CD4-positive, alpha-beta T cell treated with Interleukin-4 for 4 hours (primary cell): ENCODE measurements around the gene SAE1.
A peak's percentile ranks its signal among the peaks of the same experiment; 100 is the strongest.

Experiments
- DNase-seq: peaks from one replicate; pipeline ENCODE4 v3.0.0-alpha.2; 2020

Gene SAE1

DNA sequence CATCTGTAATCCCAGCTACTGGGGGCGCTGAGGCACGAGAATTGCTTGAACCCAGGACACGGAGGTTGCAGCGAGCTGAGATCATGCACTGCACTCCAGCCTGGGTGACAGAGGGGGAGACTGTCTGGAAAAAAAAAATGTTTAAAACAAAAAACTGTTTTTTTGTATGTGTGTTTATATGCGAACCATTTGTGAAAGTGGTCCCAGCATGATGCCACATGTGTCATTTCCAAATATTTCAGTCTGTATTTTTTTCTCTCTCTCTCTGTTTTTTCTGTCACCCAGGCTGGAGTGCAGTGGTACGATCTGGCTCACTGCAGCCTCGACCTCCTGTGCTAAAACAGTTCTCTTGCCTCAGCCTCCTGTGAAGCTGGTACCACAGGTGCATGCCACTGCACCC, 37.4 kb downstream of the SAE1 start:
- DNase-seq = no peak

DNA sequence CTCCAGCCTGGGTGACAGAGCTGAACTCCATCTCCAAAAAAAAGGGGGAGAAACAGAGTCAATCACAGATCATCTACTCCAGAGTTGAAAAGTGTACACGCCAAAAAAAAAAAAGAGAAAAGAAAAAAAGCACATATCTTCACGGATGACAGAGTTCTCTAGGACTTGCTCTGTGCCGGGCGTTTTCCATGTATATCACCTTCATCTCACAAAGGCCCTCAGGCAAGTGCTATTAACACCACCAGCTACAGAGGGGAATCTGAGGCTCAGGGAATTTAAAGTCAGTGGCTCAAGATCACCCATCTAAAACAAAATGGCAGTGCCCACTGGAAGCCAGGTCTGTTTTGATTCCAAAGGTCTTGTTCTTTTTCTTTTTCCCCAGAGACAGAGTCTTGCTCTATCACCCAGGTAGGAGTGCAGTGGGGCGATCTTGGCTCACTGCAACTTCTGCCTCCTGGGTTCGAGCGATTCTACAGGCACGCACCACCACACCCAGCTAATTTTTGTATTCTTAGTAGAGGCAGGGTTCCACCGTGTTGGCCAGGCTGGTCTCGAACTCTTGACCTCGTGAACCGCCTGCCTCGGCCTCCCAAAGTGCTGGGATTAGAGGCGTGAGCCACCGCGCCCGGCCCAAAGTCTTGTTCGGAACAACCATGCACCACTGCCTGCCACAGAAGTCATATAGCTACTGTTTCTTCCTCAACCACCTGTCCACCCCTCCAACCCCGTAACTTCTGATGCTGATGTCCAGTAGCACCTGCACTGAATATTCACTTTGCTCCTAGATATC, 42.2 kb downstream of the SAE1 start:
- DNase-seq = no peak

- no peak for DNase-seq
These were observed 45.5 kb downstream of the SAE1 start for GRCh38 chr19:47176071-47176626.

DNA sequence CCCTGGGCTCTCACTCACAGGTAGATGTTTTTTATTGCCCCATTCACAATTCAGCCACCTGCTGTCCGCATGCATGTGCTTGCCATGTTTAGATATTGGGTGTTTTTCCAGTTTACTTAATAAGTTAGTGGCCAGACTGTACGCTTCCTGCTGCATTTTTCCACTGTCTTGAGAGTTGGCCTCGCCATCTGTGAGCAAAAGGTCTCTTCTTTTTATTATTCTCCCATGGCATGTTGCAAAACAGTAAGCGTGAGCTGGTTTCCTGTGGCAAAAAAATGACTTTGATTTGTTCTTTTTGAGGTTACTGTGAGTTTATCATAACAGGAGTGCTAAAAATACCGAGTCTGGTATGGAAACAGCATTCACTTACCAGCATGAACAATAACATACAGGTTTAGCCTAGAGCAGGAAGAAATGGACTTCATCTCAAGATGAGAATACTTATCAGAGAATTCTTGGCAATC, 46.0 kb downstream of the SAE1 start:
- DNase-seq = peak; percentile 83

GRCh38 chr19:47179653-47180310, 49.1 kb downstream of the SAE1 start:
- DNase-seq = no peak

DNA sequence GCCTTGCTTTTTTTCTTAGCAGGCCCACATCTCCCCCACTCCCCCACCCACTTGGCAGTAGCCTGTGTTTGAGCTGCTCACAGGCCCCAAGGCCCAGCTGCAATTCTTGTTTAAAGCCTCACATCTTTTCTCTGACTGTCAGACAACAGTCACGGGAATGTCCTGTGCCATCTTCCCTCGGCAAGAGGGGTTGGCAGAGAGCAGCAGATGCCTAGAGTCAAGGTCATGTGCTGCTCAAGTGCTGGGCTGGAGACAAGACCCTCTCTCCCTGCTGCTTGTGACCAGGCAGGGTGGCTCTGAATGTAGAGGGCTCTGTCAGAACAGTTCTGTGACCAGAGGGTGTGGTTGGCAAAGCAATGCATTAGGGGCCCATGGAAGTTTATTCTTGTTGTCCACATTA, 53.0 kb downstream of the SAE1 start:
- no peak for DNase-seq

DNA sequence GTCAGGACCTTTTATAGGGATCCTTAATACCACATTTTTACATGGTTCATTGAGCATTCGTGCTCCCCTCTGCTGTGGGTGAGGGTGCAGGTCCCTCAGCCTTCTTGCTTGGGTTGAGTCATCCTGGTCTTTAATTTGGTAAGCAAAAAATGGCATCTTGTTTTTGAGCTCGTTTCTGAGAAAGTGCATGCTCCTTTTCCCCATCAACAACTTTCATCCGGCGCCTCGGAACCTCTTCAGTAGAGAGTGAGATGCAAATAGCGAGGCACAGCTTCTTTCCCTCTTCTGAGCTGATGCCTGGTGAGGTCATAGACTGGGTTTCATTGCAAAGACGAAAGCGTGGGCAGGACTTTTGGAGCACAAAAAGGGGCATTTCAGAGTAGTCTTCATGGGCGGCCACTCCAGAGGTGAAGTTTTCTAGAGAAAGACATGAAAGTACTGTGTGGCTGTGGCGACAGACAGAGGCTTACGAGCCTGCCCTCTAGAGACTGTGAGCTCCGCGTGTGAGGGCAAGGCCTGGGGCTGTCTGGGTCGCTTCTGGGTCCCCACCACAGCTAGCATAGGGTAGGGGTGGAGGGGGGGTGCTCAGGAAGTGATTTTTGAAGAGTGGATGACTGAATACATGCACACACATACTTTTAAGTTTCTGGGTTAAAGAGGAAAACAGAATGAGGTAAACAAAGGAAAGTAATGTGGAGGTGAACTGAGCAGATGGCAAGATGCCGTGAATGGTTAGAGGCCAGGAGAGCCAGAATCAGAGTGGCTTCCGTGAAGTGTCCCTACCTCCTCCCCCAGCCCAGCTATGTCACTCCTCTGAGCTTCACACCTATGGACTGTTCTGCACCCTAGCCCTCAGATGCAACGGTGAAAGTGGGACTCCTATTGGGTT, 56.1 kb downstream of the SAE1 start:
- peak; percentile 96 for DNase-seq

DNA sequence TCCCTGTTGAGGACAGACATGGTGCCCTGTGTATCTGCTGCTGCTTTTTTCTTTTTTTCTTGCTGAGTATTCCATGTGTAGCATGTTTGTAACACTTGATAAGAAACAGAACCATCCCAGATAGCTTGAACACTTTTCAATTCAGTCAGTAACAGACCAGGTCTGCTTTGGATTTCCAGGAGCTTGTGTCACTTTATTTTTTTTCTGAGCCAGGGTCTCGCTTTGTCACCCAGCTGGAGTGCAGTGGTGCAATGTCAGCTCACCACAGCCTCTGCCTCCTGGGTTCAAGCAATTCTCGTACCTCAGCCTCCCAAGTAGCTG, 56.7 kb downstream of the SAE1 start:
- DNase-seq = no peak

DNA sequence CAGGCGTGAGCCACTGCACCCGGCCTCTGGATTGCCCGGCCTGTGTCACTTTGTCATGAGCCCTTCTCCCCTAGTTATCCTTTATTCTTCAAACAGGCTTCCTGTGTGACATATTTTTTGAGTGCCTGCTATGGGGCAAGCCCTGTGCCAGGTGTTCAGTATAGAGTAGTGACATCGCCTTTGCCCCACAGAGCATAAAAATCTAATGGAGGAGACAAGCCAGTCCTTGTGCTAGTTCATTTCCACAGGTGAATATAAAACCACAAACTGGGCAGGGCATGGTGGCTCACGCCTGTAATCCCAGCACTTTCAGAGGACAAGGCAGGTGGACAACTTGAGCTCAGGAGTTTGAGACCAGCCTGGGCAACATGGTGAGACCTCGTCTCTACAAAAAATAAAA, 57.2 kb downstream of the SAE1 start:
- peak; percentile 14 for DNase-seq

DNA sequence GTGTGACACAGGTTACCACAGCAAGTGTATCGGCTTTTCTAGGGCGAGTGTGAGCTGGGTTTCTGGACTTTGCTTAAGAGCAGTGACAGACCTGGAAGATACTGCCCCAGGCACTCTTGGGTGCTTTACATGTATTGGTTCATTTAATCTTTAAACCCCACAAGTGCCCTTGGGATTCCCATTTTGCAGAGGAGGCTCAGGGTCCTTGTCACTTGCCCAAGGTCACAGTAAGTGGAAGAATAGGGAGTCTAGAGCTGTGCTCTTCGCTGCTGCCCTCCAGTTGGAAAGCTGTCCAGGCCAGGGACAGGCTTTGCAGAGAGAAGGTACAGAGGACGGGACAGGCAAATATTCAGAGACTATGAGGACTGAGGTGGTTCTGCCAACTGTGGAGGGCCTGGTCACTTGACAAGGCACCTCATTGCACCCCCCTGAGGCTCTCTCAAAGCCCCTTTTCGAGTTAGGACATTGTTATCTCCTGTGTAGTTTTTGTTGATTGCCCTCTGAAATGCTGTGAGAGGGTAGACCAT, 57.9 kb downstream of the SAE1 start:
- DNase-seq = no peak

DNA sequence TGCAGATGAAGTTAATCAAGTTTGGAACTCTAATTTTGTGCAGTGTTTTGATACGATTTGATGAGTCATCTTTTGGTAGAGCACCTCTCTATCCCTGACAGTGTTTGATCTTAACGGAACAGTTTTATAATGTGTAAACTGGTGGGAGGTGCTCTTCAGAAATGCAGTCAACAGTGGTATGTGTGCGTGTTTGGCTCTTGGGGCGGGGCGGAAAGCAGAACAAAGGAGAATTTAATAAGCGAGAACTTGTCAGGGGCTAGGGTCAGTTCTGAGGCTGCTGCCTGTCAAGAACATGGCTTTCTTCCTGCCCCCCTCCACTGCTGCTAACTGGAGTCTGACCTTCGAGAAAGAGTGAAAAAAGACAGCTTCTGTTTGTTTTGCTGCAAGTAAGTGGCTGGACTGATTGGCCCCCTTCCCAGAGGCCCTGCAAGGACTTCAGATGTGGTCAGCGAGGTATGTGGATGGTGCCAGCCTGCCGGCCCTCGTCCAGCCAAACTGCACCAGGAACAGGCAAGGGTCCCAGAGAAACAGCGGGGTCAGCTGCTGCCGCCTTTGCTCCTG, 59.6 kb downstream of the SAE1 start:
- peak; percentile 83 for DNase-seq

DNA sequence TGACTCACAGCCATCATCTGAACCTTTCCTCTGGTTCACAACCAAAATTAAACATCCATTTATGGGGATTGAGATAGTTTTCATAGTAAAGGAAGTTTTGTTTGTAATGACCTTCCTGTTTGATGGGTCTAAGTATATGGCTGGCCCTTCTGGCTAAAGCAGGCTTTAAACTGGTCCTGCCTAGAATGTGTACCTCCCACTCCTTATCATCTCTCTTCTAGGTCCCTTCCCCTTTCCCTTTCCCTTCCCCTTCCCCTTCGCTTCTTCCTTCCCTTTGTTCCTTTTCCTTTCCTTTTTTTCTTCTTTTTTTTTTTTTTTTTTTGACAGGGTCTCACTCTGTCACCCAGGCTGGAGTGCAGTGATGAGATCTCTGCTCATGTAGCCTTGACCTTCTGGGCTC, 64.8 kb downstream of the SAE1 start:
- DNase-seq = no peak

DNA sequence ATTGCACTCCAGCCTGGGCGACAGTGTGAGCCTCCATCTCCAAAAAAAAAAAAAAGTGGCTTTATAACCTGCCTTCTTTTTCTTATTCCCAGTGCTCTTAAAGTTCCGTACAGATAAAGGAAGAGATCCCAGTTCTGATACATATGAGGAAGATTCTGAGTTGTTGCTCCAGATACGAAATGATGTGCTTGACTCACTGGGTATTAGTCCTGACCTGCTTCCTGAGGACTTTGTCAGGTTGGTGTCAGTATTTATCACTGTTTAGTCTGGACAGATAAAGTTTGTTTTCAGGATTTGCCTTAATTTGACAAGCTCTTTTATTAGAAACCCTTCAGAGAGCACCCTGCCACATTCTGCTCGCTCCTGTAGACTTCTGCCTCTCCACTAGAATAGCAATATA, 66.5 kb downstream of the SAE1 start:
- no peak for DNase-seq

DNA sequence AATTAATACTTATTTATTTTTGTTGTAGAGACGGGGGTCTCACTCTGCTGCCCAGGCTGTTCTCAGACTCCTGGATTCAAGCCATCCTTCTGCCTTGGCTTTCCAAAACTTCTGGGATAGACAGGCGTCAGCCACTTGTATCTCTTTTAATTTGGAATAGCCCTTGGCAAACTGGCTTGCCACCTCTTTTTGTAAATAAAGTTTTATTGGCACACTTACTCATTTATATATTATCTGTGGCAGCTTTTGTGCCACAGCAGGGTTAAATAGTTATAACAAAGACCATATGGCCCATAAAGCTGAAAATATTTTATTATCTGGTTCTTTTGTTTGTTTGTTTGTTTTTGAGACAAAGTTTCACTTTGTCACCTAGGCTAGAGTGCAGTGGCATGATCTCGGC, 69.9 kb downstream of the SAE1 start:
- no peak for DNase-seq

DNA sequence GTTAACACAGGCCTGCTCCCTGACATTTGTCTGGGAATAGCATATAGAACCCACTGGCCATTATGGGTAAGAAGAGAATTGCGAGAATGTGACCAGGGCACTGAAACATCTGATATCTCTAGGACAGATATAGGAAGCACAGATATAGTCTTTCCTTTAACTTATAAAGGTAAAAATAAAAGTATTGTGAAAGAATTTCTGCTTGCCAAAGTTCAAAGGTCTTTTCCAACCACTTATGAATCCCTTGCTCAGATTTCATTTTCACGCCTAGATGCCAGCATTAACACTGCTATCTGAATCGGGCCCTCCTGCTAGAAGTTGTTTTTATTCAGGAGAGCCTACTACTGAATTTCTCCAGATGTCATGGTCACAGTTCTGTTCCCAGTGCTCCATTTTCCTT, 72.6 kb downstream of the SAE1 start:
- DNase-seq = no peak

DNA sequence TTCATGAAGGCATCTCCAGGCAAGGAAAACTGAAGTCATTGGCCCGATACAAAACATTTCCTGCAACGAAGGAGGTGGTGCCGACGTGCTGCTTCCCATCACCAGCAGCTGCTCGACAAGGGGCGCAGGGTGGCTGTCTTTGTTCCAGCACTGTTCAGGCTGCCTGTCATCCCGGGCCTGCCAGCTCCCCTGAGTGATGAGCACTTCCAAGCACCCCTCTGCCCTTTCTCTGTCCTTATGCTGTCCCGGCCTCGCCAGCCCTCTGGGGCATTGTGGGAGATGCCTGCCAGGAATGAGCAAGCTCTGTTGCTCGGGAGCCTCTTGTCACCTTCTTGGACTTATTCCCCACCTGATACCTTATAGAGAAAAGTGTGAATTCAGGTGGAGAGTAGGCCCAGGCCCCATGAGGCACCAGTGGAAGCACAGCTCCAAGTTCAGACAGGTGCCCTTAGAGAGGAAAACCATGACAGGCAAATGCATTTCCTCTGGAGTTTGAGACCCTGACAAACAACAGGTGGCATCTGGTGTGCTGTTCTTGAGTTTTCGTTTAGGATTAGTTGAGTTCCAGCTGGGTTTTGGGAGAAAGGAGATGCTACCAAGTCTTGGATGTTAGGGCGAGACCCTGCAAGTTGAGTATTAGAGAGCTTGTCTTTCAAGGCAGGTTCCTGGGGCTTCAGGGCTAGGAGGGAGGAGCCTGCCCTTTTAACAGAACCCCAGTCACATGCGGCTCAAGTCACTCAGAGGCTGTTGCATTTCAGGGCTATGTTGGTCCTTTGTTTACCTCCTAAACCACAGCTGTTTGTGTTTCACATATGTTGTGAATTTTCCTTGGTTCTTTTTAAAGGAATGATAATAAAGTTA, 78.9 kb downstream of the SAE1 start:
- no peak for DNase-seq

- no peak for DNase-seq
These were observed 79.5 kb downstream of the SAE1 start for GRCh38 chr19:47210180-47210490.

GRCh38 chr19:47210689-47211316, 80.2 kb downstream of the SAE1 start:
- peak; percentile 80 for DNase-seq

GRCh38 chr19:47215581-47215980, 84.9 kb downstream of the SAE1 start:
- no peak for DNase-seq

GRCh38 chr19:47221080-47221841, 90.6 kb downstream of the SAE1 start:
- no peak for DNase-seq

DNA sequence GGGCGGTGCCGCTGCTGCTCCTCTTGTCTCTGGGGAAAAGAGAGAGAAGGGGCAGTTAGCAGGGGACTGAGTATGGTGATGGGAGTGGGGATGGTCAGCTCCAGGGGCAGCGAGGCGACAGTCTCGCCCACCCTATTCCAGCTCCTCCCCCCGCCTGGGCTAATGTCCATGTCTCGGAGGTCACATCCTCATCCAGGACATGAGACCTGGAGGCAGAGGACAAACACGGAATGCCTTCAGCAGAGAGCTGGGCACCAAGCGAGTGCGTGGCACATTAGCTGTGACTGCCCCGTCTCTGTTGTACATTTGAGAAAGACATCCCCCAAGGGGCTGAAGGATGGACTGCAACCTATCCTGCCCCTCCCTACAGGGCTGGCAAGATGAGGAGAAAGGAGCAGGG, 91.3 kb downstream of the SAE1 start:
- no peak for DNase-seq
